Panc1 (cell line): ENCODE results near the gene ING4.

Experiments used
- CTCF ChIP-seq: fragments of 450-650 bp; IDR thresholded peaks from 2 replicates; pipeline ENCODE4 v1.5.1; 2017; ENCODE audit warnings: mild to moderate bottlenecking
- POLR2AphosphoS5 ChIP-seq: IDR thresholded peaks from 2 replicates; pipeline ENCODE4 v1.6.1; 2012; ENCODE audit warnings: mild to moderate bottlenecking, low read depth, low read length, moderate library complexity
- REST ChIP-seq, 2 experiments: IDR thresholded peaks; 2 replicates each; pipeline ENCODE4 v1.6.1; 2011 to 2012; ENCODE audit warnings: low read depth in 2 of 2, control low read depth in 1 of 2, low read length in 1 of 2, mild to moderate bottlenecking in 1 of 2, moderate library complexity in 1 of 2; ENCODE audit not compliant: insufficient read depth in 1 of 2
- SIN3A ChIP-seq: IDR thresholded peaks from 2 replicates; pipeline ENCODE4 v1.6.1; 2012; ENCODE audit warnings: low read depth, mild to moderate bottlenecking, low read length, moderate library complexity, borderline replicate concordance; ENCODE audit not compliant: insufficient read depth
- TCF7L2 ChIP-seq: IDR thresholded peaks from 2 replicates; pipeline ENCODE4 v1.6.1; 2011; ENCODE audit warnings: mild to moderate bottlenecking, low read depth, low read length, inconsistent platforms

GRCh38 chr12:6698352-6699046 lies 35.6 kb upstream of the ING4 start:
- TF ChIP-seq SIN3A (no peak), CTCF (no peak), POLR2AphosphoS5 (no peak), REST (IDR thresholded peaks at IDR 0.05; ENCODE audit: insufficient read depth in 1 of 2, low read depth in 2 of 2, low read length in 1 of 2) (no peak), TCF7L2 (no peak)
